GM18909 (cell line): ENCODE data around the gene ARHGAP19.
"Not testable (repeated sequence)": the region's sequence is repeated elsewhere in the genome, so short reads cannot be mapped to it uniquely, and the experiment has no call there.

ENCODE experiments used
- ATAC-seq: cut with Tn5 transposase; IDR thresholded peaks from one replicate; pipeline ENCODE4 v1.9.1; 2021; ENCODE audit warnings: mild to moderate bottlenecking; ENCODE audit not compliant: unreplicated experiment, poor library complexity

Gene ARHGAP19

DNA sequence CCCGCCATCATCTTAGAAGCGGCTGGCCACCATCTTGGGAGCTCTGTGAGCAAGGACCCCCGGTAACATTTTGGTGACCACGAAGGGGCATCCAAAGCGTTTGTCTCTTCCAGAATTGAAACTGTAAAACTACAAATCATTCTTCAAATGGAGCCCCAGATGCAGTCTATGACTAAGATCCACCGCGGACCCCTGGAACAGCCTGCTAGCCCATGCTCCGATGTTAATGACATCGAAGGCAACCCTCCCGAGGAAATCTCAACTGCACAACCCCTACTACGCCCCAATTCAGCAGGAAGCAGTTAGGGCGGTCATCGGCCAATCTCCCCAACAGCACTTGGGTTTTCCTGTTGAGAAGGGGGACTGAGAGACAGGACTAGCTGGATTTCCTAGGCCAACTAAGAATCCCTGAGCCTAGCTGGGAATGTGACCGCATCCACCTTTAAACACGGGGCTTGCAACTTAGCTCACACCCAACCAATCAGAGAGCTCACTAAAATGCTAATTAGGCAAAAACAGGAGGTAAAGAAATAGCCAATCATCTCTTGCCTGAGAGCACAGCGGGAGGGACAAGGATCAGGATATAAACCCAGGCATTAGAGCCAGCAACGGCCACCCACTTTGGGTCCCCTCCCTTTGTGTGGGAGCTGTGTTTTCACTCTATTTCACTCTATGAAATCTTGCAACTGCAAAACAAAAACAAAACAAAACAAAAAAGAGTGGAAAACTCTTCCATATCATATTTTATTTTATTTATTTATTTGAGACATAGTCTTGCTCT is 1.7 kb downstream of the ARHGAP19 start:
- not testable (repeated sequence) for ATAC-seq

DNA sequence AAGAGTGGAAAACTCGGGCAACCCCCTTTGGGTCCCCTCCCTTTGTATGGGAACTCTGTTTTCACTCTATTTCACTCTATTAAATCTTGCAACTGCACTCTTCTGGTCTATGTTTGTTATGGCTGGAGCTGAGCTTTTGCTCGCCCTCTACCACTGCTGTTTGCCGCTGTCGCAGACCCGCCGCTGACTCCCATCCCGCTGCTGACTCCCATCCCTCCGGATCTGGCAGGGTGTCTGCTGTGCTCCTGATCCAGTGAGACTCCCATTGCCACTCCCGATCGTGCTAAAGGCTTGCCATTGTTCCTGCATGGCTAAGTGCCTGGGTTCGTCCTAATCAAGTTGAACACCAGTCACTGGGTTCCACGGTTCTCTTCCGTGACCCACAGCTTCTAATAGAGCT is 2.4 kb downstream of the ARHGAP19 start:
- not testable (repeated sequence) for ATAC-seq

DNA sequence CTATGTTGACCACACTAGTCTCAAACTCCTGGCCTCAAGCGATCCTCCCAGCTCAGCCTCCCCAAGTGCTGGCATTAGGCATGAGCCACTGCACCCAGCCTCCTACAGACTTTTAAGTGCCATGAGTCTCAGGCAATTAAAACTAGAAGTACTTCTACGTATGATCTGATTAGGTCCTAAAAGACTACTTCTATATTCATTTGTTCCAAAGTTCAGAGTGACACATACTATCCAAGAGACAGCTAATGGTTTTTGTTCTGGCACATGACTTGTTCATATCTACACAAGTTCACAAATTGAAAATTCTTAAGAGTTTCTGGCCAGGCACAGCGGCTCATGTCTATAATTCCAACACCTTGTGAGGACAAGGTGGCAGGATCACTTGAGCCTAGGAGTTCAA is 11.7 kb downstream of the ARHGAP19 start:
- ATAC-seq: no peak

DNA sequence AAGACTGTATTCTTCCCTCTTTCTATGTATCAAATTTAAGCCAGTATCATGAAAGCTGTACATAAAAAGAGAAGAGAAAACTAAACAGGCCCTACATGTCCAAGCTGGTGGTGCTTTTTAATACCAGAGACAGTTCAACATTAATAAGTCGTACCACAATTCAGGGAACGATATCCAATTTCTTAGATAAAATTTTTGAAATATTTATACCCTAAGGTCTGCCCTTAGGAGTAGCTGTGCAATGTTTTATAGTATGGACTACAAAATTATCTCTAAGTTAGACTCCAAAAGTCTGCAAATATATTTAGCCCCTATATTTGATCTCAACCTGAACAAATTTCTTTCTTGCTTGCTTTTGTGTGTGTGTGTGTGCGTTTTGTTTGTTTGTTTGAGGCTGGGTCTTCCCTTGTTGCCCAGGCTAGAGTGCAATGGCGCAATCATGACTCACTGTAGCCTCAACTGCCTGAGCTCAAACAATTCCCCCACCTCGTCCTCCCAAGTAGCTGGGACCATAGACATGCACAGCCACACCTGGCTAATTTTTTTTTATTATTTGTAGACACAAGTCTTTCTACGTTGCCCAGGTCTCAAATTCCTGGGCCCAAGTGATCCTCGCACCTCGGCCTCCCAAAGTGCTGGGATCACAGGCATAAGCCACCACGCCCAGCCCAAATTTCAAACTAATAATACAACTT is 13.2 kb downstream of the ARHGAP19 start:
- no peak for ATAC-seq

DNA sequence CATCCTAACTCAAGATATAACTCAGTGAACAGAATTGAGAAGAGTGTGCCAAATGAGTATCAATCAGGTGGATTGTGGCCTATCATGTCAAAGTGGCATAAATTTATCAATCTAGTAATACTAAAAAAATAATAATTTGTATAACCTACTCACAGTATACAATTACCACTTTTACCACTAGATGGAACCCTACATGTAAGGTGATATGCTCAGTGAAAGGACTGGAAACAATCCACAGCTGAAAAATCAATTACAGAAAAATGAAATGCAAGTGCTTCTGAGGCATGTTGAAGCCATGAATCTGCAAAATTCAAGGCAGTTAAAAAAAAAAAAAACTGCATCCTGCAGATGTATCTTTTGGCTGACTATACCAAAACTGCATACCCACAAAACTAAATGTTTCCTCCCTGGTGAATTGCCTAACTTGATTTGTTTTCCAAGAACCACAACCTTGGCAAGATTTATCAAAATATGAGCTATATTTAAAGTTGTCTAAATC is 13.9 kb downstream of the ARHGAP19 start:
- ATAC-seq: no peak

DNA sequence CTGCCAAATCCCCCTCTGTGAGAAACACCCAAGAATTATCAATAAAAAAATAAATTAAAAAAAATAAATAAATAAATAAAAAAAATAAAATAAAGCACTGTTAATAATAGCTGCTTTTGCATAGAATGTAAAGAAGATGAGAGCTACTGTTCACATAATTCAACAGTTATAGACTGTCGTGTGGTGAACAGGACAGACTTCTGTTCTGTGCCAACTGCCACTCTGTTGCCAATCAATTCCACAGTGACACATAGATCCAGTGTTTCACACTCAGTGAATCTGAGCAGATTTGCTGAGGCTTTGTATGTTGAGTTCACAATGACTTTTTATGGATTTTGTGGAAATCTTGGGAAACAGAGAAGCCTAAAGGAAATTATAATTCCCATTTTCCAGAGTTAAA is 14.9 kb downstream of the ARHGAP19 start:
- no peak for ATAC-seq

DNA sequence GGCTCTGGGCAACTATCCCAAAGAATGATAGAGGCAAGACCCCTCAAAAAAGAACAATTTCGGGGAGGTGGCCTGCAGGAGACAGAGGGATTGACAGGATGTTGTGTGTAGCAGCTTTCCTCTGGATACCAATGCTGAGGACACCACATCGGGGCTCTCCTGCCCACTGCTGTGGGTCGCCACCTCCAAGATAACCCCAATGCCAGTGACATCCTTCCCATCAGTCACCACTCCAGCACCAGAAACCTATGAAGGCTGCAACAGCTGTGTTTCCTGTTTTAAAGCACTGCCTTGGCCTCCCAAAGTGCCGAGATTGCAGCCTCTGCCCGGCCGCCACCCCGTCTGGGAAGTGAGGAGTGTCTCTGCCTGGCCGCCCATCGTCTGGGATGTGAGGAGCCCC is 17.6 kb downstream of the ARHGAP19 start:
- no peak for ATAC-seq

DNA sequence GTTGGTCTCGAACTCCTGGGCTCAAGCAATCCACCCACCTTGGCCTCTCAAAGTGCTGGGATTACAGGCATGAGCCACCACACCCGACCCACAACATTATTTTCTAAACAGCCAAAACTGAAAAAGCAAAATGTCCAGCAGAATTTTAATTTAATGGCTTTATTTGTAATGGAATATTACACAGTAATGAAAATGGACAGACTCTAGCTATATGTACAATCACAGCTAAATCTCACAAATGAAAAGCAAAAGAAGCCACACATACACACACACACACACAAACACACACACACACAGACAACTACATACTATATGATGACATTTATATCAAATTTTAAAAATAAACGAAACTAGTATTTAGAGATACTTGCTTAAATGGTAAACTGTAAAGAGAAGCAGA is 18.7 kb downstream of the ARHGAP19 start:
- no peak for ATAC-seq

DNA sequence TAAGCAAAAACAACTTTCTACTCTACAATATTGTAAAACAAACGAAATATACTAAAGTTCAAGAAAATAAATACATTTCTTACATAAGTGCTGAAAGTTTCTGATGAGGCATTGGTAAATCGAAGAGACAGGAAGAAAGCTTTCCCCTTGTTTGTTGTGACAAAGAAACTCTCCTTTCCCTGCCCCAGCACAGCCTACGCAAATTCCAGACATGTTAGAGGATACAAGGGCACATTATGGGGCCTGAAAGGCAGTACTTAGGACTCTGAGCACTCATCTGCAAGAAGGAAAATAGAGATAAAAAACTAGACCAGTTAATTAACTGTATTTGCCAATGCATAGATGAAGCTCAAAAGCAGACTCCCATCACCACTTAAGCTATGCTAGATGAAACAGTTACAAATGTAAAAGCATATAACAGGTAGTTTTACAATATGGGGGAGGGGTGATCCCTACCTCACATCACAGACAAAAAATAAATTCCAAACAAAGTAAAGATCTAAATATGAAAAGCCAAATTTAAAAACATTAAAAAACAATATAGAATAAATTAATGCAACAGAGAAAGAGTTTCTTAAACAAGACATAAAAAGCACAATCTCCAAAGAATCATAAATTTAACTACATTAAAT is 21.8 kb downstream of the ARHGAP19 start:
- ATAC-seq: no peak

DNA sequence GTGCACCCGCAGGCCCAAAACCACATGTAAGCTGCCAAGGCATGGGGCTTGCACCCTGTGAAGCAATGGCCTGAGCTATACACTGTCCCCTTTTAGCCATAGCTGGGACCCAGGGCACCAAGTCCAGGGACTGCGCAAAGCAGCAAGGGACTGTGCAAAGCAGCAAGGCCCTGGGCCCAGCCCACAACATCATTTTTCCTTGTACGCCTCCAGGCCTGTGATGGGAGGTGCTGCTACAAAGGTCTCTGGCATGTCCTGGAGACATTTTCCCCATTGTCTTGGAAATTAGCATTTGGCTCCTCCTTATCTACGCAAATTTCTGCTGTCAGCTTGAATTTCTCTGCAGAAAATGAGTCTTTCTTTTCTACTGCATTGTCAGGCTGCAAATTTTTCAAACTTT is 24.8 kb downstream of the ARHGAP19 start:
- ATAC-seq: no peak

DNA sequence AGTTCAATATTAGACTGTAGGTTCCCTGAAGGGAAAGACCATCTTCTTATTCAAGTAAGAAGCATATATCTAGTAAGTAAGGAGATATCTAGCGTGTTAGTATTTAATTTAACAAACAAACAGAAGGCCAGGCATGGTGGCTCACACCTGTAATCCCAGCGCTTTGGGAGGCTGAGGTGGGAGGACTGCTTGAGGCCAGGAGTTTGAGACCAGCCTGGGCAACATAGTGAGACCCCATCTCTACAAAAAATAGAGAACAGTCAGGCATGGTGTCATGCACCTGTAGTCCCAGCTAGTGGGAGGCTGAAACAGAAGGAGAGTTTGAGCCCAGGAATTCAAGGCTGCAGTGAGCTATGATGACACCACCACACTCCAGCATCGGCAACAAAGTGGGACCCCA is 27.3 kb downstream of the ARHGAP19 start:
- ATAC-seq: not testable (repeated sequence)

DNA sequence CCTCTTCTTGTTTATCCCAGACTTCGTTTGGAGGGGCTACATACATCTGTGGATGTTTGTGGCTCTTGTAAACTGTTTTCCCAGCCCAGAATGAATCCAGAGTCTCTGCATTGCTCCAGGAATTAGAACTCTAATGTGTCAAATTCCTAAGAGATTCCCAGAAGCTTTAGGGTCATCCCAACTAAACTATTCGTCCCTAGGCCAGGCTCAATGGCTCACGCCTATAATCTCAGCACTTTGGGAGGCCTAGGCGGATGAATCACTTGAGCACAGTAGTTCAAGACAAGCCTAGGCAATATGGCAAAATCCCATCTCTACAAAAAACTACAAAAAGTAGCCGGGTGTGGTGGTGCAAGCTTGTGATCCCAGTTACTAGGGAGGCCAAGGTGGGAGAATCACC is 28.5 kb downstream of the ARHGAP19 start:
- ATAC-seq: no peak

DNA sequence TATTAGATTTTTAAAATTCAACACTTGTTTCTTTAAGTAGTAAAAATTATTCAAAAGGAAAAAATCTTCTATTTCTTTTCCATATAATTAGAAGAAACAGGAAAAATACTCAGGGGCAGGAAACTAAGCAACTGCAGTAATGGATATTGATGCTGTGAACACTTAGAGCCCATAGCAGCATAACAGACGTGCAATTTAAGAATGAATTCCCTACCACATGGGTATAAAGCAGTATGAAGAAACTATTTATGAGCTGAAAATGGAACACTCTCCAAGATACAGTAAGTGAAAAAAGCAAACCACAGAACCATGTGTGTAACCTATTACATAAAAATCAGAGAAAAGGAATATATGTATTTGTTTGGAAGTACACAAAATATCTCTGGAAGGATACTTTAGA is 30.8 kb downstream of the ARHGAP19 start:
- ATAC-seq: no peak

DNA sequence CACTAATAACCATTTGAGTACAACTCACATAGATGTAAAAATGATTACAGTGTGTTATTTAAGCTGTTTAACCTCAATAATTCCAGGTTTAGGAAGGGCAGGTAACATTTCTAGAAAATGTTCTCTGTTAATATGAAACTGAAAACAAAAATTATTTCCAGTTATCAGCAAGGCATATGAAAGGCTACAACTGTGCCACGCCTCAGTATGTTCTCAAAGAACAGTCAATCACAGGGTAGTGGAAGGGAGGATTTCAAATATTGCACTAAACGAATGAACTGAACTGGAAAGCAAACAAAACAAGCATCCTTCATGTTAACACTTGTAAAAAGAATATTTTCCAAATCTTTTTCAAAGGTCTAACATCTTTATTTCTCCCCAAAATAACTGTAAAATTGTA is 31.3 kb downstream of the ARHGAP19 start:
- no peak for ATAC-seq

DNA sequence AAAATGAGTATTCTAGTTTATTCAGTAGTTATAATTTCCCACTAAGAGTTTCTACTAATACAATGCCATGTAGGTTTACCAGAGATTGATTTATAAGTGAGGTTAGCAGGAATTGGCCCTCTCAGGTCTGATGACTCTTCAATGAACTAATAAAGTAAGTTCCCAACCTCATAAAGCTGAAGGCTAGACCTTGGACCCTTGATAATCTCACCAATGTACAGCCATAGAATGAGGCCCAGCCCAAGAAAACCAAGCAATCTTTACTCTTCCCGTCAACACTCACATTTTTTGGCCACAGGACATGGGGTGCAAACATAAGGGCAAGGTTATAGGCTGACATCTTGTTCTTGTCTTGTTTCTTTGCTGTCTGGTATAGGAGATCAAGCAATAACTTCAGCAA is 33.3 kb downstream of the ARHGAP19 start:
- ATAC-seq: no peak

DNA sequence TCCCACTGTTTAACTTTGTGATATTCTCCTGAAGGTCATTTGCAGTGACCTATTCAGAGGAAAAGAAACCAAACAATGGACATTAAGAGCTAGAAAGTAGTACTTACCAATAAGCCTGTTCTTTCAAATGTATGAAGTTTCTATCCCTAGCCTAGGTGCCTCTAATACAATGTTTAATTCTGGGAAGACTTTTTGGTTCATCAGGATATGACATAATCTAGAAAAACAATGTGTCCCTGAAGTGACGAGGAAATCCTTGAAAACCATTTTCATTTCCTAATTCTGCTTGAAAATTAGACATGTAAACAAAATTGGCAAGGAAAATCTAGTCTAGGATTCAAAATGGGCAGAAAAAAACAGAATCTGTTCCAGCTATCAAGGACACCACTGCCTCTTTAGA is 36.1 kb downstream of the ARHGAP19 start:
- no peak for ATAC-seq

DNA sequence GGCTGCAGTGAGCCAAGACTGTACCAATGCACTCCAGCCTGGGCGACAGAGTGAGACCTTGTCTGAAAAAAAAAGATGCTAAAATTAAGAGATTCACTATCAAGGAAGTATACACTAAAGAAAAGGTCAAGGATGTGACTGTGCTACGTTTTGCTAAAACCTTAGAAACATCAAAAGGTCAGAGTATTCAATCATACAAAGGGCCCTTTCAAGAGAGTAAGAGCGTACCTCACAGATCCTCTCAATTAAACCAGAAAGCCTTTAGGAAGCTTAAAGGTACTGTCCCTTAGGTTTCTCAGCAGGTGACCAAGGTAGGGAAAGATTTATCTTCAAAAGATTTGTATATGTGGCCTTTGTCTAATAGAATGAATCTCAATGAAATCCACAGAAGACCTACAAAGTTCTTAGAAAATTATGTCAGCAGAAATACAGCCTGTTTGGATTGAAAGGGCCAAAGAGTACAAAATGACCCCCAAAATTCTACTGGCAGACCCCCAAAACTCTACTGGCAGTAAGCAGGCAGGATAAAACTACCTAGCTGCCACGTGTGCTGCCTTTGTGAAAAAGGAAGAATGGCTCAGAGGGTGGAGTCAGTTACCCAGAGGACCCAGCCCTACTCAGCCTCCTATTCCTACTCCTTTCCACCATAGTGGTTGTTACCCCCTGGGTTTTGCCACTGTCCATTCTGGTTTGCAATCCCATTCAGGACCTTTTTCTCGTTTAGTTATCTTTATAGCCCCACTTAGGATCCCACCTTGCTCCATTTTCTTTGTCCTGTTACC is 36.7 kb downstream of the ARHGAP19 start:
- ATAC-seq: no peak

DNA sequence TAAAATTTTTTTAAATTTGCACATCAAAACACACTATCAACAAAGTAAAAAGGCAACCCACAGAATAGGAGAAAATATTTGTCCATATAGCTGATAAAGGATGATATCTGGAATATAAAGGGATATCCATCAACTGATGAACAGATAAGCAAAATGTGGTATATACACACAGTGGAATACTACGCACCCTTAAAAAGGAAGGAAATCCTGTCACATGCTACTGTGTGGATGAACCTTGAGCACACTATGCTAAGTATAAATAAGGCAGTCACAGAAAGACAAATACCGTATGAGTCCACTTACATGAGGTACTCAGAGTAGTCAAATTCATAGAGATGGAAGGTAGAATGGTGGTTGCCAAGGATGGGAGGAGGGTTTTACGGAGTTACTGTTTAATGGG is 37.7 kb downstream of the ARHGAP19 start:
- no peak for ATAC-seq

DNA sequence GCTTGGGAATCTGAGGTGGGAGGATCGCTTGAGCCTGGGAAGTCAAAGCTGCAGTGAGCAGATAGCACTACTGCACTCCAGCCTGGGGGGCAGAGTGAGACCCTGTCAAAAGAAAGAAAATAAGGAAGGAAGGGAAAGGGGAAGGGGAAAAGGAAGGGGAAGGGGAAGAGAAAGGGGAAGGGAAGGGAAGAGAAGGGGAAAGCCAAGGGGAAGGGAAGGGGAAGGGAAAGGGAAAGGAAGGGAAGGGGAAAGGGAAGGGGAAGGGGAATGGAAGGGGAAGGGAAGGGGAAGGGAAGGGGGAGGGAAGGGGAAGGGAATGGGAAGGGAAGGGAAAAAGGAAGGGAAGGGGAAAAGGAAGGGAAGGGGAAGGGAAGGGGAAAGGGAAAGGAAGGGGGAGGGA is 41.5 kb downstream of the ARHGAP19 start:
- no peak for ATAC-seq

DNA sequence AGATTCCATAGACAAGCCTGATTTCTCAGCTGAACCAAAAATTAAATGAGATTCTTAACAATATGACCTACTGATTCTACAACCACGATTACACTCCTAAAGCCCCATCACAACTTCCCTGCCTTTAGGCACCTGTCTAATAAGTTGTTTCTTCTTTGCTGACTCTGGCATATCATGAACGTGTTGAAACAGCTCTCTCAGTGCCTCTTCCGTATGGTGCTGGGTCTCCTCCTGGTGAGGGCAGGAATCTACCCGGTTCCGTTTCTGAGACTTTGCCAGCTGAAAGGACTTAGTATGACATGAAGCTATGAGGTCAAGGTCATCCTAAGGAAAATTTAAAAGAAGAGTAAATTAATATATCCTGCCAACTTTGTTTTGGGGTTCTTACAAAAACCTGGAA is 48.6 kb downstream of the ARHGAP19 start:
- no peak for ATAC-seq

DNA sequence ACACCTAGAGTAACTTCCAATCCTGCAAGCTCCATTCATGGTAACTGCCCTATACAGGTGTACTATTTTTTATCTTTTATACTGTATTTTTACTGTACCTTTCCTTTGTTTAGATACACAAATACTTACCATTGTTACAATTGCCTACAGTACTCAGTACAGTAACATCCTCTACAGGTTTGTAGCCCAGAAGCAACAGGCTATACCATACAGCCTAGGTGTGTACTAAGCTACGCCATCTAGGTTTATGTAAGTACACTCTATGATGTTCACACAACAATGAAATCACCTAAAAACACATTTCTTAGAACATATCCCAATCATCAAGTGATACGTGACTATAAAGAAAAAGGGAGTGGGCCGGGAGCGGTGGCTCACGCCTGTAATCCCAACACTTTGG is 53.6 kb downstream of the ARHGAP19 start:
- no peak for ATAC-seq
